Breast epithelium (tissue), 3 donors: ENCODE measurements around the gene NMT2.

Experiments used
- POLR2A ChIP-seq: fragments of 450-650 bp; IDR thresholded peaks from one replicate; pipeline ENCODE4 v1.6.1; 2016; ENCODE audit warnings: antibody characterized with exemption, mild to moderate bottlenecking, moderate library complexity
- POLR2AphosphoS5 ChIP-seq, 3 donors: sonication (generic); formaldehyde crosslinking; IDR thresholded peaks; one replicate each; pipeline ENCODE4 v1.6.1; 2017; ENCODE audit warnings: antibody characterized with exemption in 3 of 3
- TF ChIP-seq, protein P1 (sequence below), 3 donors: fragments of 450-650 bp; IDR thresholded peaks; one replicate each; pipeline ENCODE4 v1.5.1; 2016 to 2017; ENCODE audit warnings: antibody characterized with exemption in 3 of 3, mild to moderate bottlenecking in 3 of 3, moderate library complexity in 3 of 3

DNA sequence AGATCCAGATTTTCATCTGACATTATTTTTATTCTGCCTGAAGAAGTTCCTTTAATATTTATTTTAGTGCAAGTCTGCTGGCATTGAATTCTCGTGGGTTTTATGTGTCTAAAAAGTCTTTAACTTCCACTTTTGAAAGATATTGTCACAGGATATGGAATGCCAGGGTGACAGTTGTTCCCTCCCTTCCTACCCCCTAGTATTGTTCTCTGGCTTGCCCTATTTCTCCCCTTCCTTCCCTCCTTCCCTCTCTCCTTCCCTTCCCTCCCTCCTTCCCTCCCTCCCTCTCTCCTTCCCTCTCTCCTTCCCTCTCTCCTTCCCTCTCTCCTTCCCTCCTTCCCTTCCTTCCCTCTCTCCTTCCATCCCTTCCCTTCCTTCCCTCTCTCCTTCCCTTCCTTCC, 109.8 kb downstream of the NMT2 start:
- TF ChIP-seq, protein P1, sequence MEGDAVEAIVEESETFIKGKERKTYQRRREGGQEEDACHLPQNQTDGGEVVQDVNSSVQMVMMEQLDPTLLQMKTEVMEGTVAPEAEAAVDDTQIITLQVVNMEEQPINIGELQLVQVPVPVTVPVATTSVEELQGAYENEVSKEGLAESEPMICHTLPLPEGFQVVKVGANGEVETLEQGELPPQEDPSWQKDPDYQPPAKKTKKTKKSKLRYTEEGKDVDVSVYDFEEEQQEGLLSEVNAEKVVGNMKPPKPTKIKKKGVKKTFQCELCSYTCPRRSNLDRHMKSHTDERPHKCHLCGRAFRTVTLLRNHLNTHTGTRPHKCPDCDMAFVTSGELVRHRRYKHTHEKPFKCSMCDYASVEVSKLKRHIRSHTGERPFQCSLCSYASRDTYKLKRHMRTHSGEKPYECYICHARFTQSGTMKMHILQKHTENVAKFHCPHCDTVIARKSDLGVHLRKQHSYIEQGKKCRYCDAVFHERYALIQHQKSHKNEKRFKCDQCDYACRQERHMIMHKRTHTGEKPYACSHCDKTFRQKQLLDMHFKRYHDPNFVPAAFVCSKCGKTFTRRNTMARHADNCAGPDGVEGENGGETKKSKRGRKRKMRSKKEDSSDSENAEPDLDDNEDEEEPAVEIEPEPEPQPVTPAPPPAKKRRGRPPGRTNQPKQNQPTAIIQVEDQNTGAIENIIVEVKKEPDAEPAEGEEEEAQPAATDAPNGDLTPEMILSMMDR (IDR thresholded peaks at IDR 0.05) = no peak
- TF ChIP-seq POLR2A (no peak), POLR2AphosphoS5 (IDR thresholded peaks at IDR 0.05) (no peak)
